Body of pancreas (tissue), 4 donors: ENCODE results near the gene SDHC.

ENCODE experiments used
- POLR2A ChIP-seq, 3 donors: fragments of 450-650 bp; IDR thresholded peaks; one replicate each; pipeline ENCODE4 v1.6.1; 2016; ENCODE audit warnings: antibody characterized with exemption in 3 of 3, mild to moderate bottlenecking in 2 of 3
- TF ChIP-seq, protein P1 (sequence below), 7 experiments: fragments of 450-650 bp in 4 of 7; fragments of 200-600 bp in 3 of 7; sonication (generic) in 3 of 7; IDR thresholded peaks; one replicate each; pipeline ENCODE4 v1.5.1; 2016 to 2019; ENCODE audit warnings: antibody characterized with exemption in 7 of 7

DNA sequence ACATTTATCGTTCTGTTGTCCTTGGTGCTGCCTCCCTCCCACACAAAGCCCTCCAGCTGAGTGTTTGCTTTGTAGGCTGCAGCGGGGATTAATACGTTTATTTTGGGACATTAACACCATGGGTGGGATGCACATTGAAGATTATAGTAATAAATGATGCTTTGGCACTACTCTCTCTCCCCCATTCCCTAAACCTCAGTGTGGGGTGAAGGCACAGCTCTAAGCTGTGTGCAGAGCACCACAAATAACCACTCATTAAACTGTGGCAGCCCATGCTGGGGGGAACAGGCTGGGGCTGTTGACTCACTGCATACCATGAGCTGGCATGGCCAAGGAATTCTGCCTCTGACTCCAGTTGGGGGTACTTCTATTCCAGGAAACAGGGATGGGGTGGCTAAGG is 48.0 kb upstream of the SDHC start:
- TF ChIP-seq, protein P1, sequence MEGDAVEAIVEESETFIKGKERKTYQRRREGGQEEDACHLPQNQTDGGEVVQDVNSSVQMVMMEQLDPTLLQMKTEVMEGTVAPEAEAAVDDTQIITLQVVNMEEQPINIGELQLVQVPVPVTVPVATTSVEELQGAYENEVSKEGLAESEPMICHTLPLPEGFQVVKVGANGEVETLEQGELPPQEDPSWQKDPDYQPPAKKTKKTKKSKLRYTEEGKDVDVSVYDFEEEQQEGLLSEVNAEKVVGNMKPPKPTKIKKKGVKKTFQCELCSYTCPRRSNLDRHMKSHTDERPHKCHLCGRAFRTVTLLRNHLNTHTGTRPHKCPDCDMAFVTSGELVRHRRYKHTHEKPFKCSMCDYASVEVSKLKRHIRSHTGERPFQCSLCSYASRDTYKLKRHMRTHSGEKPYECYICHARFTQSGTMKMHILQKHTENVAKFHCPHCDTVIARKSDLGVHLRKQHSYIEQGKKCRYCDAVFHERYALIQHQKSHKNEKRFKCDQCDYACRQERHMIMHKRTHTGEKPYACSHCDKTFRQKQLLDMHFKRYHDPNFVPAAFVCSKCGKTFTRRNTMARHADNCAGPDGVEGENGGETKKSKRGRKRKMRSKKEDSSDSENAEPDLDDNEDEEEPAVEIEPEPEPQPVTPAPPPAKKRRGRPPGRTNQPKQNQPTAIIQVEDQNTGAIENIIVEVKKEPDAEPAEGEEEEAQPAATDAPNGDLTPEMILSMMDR (IDR thresholded peaks at IDR 0.05): no peak
- TF ChIP-seq POLR2A (IDR thresholded peaks at IDR 0.05): no peak
